Smooth muscle cell (in vitro differentiated cells): ENCODE results near the gene TARM1. TPM values are rescaled to one million over a fixed set of nuclear protein-coding genes. Genes with fewer than 3 reads are reported as not detected.

Experiments used
- DNase-seq: peaks from one replicate; lab custom pipeline; 2025; ENCODE audit not compliant: unreplicated experiment; lab: John Stamatoyannopoulos, UW
- H2AFZ ChIP-seq: fragments of 200-600 bp; sonication (generic); 2 replicates; pipeline ENCODE4 v1.6.0; 2016; ENCODE audit warnings: antibody characterized with exemption, low read depth, mild to moderate bottlenecking
- H3F3A ChIP-seq: fragments of 200-600 bp; sonication (generic); 2 replicates; pipeline ENCODE4 v1.6.0; 2017; ENCODE audit warnings: antibody characterized with exemption, low read depth
- H3K27ac ChIP-seq: fragments of 200-600 bp; sonication (generic); 2 replicates; pipeline ENCODE4 v1.5.1; 2016; ENCODE audit warnings: low read depth, mild to moderate bottlenecking
- H3K27me3 ChIP-seq: fragments of 200-600 bp; sonication (generic); 2 replicates; pipeline ENCODE4 v1.6.1; 2016; ENCODE audit warnings: low read depth, mild to moderate bottlenecking
- H3K36me3 ChIP-seq: fragments of 200-600 bp; sonication (generic); 2 replicates; pipeline ENCODE4 v1.5.1; 2016; ENCODE audit warnings: low read depth
- H3K4me1 ChIP-seq: fragments of 200-600 bp; sonication (generic); 2 replicates; pipeline ENCODE4 v1.5.1; 2016; ENCODE audit warnings: low read depth
- H3K4me2 ChIP-seq: fragments of 200-600 bp; sonication (generic); 2 replicates; pipeline ENCODE4 v1.6.0; 2016; ENCODE audit warnings: mild to moderate bottlenecking
- H3K4me3 ChIP-seq: fragments of 200-600 bp; sonication (generic); 2 replicates; pipeline ENCODE4 v1.5.1; 2016; ENCODE audit warnings: mild to moderate bottlenecking
- H3K79me2 ChIP-seq: fragments of 200-600 bp; sonication (generic); 2 replicates; pipeline ENCODE4 v1.6.0; 2016; ENCODE audit warnings: low read depth, mild to moderate bottlenecking
- H3K9ac ChIP-seq: fragments of 200-600 bp; sonication (generic); 2 replicates; pipeline ENCODE4 v1.6.0; 2016; ENCODE audit warnings: low read depth
- H3K9me3 ChIP-seq: fragments of 200-600 bp; sonication (generic); replicated peaks from 2 replicates; pipeline ENCODE4 v1.5.1; 2016; ENCODE audit warnings: low read depth
- H4K20me1 ChIP-seq: fragments of 200-600 bp; sonication (generic); 2 replicates; pipeline ENCODE4 v1.6.0; 2016; ENCODE audit warnings: low read depth
- WGBS: methylation state at CpG from one replicate; pipeline ENCODE4 v1.1.7; 2016; ENCODE audit warnings: low lambda C conversion rate; 5-methylcytosine and 5-hydroxymethylcytosine counted together
- polyA plus RNA-seq: library from polyadenylated mRNA; unstranded; fragments of >200 nt; fragmentation: Nextera tagmentation; extraction: Ambion mirVana; gene quantifications from 2 replicates; pipeline ENCODE4 v1.2.1, GENCODE V29; 2016
- total RNA-seq: library from RNA; depleted of rRNA; stranded (reverse); fragments of >200 nt; gene quantifications from 2 replicates; pipeline ENCODE4 v1.2.3, GENCODE V29; 2014
- TF ChIP-seq, protein P1 (sequence below): fragments of 200-600 bp; sonication (generic); IDR thresholded peaks from 2 replicates; pipeline ENCODE4 v1.5.1; 2017; ENCODE audit warnings: borderline replicate concordance, mild to moderate bottlenecking, antibody characterized with exemption; ENCODE audit not compliant: insufficient read depth, poor library complexity, severe bottlenecking

Gene TARM1
- total and polyA plus RNA-seq, 2 experiments from 2014 or later: not detected

DNA sequence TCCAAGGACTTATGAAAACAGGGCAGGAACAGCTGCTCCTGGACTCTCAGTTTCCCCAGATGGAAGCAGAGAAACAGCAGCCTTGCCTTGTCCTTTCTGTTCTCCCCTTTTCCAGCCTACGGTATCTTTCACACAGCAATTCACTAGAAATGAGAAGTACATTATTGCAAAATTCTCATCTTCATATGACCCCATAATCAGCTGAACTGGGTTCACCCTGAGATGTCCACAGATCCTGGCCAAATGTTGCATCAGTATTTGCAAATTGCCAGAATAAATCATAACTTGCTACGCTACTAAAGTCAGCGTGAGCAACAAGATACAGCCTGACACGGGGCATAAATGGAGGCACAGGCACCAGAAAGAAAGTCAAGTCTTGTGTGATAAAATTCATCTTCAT is 33.5 kb downstream of the TARM1 start:
- no peak overlapping the region for H3K9ac ChIP-seq
- no peaks in the 10 kb centered on the region for H3K36me3 ChIP-seq
- H2AFZ ChIP-seq: no peak overlapping the region
- no peak overlapping the region for H3K27ac ChIP-seq
- no peaks in the 10 kb centered on the region for H3K79me2 ChIP-seq
- H3K9me3 ChIP-seq: no peaks in the 10 kb centered on the region
- H3K4me3 ChIP-seq: no peak overlapping the region
- WGBS: 95% methylated on average over 4 of the region's 4 CpGs
- H3K4me1 ChIP-seq: no peaks in the 10 kb centered on the region
- H3K4me2 ChIP-seq: no peak overlapping the region
- no peaks in the 10 kb centered on the region for H4K20me1 ChIP-seq
- no peaks in the 10 kb centered on the region for H3K27me3 ChIP-seq
- no peak for DNase-seq
- TF ChIP-seq, protein P1, sequence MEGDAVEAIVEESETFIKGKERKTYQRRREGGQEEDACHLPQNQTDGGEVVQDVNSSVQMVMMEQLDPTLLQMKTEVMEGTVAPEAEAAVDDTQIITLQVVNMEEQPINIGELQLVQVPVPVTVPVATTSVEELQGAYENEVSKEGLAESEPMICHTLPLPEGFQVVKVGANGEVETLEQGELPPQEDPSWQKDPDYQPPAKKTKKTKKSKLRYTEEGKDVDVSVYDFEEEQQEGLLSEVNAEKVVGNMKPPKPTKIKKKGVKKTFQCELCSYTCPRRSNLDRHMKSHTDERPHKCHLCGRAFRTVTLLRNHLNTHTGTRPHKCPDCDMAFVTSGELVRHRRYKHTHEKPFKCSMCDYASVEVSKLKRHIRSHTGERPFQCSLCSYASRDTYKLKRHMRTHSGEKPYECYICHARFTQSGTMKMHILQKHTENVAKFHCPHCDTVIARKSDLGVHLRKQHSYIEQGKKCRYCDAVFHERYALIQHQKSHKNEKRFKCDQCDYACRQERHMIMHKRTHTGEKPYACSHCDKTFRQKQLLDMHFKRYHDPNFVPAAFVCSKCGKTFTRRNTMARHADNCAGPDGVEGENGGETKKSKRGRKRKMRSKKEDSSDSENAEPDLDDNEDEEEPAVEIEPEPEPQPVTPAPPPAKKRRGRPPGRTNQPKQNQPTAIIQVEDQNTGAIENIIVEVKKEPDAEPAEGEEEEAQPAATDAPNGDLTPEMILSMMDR: no peak
- no peaks in the 10 kb centered on the region for H3F3A ChIP-seq

DNA sequence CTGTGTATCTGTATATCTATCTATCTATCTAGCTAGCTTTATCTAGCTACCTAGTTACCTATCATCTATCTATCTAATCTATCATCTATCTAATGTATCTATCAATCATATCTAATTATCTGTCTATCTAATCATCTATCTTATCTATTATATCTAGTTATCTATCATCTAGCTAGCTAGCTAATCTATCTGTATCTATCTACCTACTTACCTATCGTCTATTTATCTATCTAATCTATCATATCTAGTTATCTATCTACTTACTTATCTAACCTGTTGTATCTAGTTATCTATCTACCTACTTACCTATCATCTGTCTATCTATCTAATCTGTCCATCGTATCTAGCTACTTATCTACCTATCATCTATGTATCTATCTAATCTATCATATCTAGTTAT is 35.4 kb downstream of the TARM1 start:
- Histone ChIP-seq H3K27ac (no peak overlapping the region), H3K4me1 (no peaks in the 10 kb centered on the region), H4K20me1 (no peaks in the 10 kb centered on the region), H3K79me2 (no peaks in the 10 kb centered on the region), H3K9ac (no peak overlapping the region), H3K4me2 (no peak overlapping the region), H2AFZ (no peak overlapping the region), H3K36me3 (no peaks in the 10 kb centered on the region), H3K9me3 (no peaks in the 10 kb centered on the region), H3K4me3 (no peak overlapping the region), H3F3A (no peaks in the 10 kb centered on the region), H3K27me3 (no peaks in the 10 kb centered on the region)
- DNase-seq: no peak
- TF ChIP-seq, protein P1: no peak
- 88% methylated on average over 2 of the region's 2 CpGs for WGBS

GRCh38 chr19:54042989-54043388 is 38.2 kb downstream of the TARM1 start:
- WGBS: 91% methylated on average over 3 of the region's 3 CpGs
- TF ChIP-seq, protein P1: no peak
- H3K9me3 ChIP-seq: no peaks in the 10 kb centered on the region

DNA sequence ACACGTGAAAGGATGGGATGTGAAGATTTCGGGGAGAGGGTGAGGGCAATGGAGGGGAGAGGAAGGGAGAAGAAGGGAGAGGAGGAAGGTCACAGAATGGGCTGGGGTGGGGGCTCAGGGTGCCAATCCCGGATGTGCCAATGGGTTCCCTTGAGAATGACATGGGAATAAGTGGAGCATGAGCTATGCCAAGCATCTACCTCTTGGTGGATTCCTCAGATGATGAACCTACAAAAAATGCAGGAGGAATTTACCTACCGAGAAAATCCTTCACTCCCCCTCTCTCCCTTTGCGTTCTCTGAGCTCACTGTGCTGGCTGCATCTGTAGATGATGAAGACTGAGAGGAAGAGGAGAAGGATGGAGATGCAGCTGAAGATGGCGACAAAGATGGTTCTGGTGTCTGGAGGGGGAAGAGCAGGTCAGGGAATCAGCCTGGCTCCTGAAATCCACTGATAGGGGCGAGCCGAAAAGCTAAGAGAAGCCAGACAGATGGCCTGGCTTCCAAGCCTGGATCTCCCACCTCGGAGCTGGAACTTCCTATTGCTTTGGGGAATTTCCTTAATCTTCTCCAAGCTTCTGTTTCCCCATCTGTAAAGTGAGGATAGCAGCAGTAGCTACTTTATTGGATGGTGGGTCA is 39.1 kb downstream of the TARM1 start:
- H3K27ac ChIP-seq: no peak overlapping the region
- H3K79me2 ChIP-seq: no peaks in the 10 kb centered on the region
- H3F3A ChIP-seq: no peaks in the 10 kb centered on the region
- no peak overlapping the region for H2AFZ ChIP-seq
- H4K20me1 ChIP-seq: no peaks in the 10 kb centered on the region
- no peaks in the 10 kb centered on the region for H3K4me1 ChIP-seq
- no peaks in the 10 kb centered on the region for H3K27me3 ChIP-seq
- no peak for DNase-seq
- H3K36me3 ChIP-seq: no peaks in the 10 kb centered on the region
- TF ChIP-seq, protein P1: no peak
- no peak overlapping the region for H3K9ac ChIP-seq
- H3K4me3 ChIP-seq: no peak overlapping the region
- H3K9me3 ChIP-seq: no peaks in the 10 kb centered on the region
- H3K4me2 ChIP-seq: no peak overlapping the region
- 55% methylated on average over 9 of the region's 9 CpGs for WGBS

More at GRCh38 chr19:54042989-54043388, 38.2 kb downstream of the TARM1 start:
- Histone ChIP-seq H4K20me1 (no peaks in the 10 kb centered on the region), H3F3A (no peaks in the 10 kb centered on the region), H3K79me2 (no peaks in the 10 kb centered on the region), H3K4me3 (no peak overlapping the region), H3K36me3 (no peaks in the 10 kb centered on the region), H2AFZ (no peak overlapping the region), H3K4me1 (no peaks in the 10 kb centered on the region), H3K4me2 (no peak overlapping the region), H3K9ac (no peak overlapping the region), H3K27ac (no peak overlapping the region), H3K27me3 (no peaks in the 10 kb centered on the region)
- DNase-seq: no peak
